Medulla oblongata (tissue), 1 donor: Measurements from ENCODE around the gene DACH1.
"Not testable (repeated sequence)": the region's sequence is repeated elsewhere in the genome, so short reads cannot be mapped to it uniquely, and the experiment has no call there.

Experiments used
- DNase-seq: peaks from one replicate; pipeline ENCODE4 v3.0.0-alpha.2; 2015; ENCODE audit errors: extremely low spot score

Gene DACH1

GRCh38 chr13:71866335-71867130 lies 471 bp downstream of the DACH1 start:
- peak; percentile 4 for DNase-seq

DNA sequence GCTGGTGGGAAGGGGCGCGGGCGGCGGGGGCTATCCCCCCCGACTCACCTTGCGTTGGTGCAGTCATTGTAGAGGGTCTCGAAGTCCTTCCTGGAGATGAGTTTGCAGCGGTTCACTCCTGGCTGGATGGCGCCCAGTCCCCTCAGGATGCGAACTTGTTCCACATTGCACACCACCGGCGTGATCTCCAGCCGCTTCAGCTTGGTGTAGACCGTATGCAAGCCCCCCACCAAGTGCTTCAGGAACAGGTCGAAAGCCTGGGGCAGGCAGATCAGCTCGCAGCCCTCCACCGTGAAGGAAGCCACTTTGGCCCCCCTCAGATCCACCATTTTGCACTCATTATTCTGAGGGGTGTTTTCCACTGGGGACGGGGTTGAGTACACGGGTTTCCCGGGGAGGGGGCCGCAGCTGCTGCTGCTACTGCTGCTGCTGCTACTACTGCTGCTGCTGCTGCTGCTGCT lies 1.1 kb downstream of the DACH1 start:
- DNase-seq, result no peak

DNA sequence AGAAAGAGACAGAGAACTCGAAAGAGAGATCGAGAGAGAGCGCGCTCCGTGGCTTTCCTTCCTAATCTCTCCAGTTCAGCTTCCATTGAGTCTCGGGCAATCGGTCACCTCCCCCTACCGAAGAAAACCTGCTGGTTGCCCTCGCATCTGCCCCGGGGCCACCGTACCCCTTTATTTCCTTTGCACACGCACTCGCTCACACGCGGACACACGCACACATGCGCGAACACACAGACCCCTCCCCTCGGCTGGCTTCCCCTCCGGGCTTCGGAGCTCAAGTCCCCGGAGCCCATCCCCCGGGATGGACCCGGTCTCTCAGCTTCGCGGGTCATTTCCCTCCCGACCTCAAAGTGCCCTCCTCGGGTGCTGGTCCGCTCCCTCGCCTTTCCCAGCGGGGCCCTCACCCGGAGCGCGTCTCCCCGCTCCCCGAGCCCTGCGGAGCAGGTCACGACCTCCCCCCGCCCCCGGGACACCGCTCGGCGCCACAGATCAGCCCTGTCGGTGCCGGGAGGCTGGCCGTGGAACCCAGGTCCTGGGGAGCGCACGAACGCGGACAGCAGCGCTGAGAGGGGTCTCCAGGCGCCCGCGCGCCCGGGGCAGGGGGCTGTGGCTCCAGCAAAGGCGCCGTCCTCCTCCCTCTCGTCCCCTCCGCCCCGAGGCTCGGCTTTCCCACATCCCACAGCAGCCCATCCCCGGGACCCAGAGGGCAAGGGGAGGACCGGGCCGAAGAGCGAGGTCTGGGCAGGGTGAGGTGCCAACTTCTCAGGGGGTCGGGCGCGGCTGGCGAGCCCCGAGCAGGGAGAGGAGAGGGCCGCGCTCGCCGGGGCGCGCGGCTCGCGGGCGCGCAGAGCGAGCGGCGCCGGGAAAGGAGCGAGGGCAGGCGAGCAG lies 1.8 kb downstream of the DACH1 start:
- no peak for DNase-seq

DNA sequence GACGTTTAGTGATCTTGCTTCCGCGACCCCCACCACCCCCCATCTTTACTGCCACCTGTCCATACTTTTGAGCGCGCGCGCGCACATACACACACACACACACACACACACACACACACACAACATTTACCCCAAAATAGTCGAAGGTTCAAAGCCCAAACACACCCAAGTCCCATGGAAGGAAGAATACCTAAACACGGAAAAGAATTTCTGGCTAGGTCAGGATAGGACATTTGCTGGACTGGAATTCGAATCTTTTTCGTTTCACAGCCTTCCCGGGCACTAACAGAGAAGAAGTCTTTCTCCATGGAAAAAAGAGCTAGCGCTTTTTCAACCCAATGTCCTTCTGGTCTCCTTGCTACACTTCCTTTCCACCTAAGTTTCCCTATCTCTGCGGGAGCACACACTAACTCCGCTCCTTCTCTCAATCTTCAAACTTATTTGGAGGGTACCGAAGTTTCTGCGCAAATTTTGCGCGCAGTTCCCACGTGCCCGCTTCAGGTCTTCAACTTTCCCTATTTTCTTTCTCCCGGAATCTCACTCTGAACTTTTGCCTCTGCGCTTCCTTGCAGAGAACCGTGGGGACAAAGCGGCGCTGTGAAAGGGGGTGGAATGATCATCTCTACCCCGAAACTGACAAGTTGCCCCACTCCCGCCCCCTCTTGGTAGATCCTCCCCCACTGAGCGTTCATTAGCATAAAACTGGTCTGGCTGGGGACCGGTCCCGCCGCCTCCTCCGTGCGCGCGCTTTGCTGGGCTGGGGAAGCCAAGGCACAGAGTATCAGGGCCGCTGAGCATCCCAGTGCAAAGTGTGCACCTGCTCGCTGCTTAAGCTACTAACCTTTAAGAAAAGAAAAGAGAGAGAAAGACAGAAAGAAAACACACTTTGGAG lies 2.7 kb downstream of the DACH1 start:
- DNase-seq, result peak; percentile 14

GRCh38 chr13:71863254-71863865 lies 3.6 kb downstream of the DACH1 start:
- DNase-seq, result no peak

- no peak for DNase-seq
These were observed 4.5 kb downstream of the DACH1 start for GRCh38 chr13:71862459-71862943.

DNA sequence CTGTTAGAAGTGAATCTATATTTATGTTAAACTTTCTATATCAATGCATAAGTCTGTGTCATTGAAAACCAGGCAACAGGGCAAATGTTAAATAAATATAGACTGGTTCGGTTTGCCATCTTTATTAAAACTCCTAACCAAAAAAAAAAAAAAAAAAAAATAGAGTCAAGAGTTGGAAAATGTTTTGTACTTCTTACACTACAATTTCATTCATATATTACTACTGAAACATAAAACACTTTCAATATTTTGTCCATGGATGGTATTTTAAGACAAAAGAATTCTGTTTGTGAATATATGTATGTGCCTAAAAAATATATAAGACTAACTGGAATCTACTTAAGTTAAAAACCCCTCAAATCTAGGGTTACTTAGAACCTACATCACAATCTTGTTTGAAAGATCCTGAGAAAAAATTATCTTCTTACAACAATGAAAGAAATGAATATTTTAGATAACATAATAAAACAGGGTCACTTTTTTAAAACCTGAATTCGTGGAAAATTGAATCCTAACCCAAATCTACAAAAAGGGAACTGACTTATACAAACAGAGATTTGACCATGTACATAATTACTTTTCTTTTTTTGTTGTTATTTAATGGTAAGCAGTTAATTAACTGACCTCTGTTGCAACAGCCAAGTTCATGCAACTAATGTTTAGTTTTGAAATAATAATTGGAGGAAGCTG lies 5.1 kb downstream of the DACH1 start:
- no peak for DNase-seq

GRCh38 chr13:71860547-71861138 lies 6.4 kb downstream of the DACH1 start:
- DNase-seq, result no peak

DNA sequence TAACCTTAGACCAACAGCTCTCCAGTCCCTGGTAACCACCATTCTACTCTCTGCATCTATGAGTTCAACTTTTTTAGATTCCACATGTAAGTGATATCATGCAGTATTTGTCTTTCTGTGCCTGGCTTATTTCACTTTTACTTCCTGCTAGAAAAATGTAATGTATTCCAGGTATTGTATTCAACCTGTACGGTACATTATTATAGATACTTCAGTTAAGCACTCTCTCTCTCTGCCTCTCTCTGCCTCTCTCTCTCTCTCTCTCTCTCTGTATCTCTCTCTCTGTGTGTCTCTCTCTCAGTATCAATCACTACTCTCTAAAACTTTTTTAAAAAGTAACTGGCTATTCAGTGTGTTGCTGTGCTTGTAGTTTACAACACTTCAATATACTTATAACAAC lies 8.4 kb downstream of the DACH1 start:
- no peak for DNase-seq

DNA sequence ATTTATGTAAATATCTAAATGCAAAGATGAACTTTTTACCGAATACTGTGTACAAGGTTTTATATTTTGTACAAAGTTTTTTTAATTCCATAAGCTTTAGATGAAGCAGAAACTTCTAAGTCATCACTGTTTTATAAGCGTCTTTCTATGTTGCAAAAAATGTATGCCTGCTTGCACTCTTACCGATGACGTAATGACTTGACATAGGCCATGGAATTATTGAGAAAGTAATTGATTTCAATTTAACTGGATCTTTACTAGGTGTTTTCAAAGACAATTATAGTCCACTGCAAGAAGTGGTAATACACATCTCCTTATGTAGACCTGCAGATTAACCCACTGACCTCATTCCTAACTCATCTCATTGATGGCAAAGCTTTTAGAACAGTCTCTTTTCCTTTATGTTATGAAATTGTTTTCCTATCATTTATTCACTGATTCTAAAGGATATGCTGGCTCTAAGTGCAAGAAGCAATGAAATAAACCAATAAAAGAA lies 10.4 kb downstream of the DACH1 start:
- no peak for DNase-seq

DNA sequence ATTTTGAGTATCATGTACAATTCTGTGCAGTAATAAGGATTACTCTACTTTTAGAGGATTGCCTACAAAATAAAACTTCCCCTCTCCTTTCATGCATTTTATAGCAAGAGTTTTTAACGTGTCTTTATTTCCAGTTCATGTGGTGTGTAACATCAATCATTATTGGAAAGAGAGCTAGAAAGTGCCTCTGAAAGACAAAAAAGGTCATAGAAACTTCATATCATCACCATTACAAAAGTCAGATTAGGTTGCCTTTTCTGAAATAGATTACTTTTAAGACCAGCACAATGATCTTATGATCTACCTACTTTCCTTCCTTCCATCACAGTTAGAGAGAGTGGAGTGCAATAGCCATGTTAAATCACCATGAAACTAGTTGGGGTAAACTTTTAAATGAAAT lies 12.6 kb downstream of the DACH1 start:
- no peak for DNase-seq

GRCh38 chr13:71853725-71854124 lies 13.3 kb downstream of the DACH1 start:
- no peak for DNase-seq

DNA sequence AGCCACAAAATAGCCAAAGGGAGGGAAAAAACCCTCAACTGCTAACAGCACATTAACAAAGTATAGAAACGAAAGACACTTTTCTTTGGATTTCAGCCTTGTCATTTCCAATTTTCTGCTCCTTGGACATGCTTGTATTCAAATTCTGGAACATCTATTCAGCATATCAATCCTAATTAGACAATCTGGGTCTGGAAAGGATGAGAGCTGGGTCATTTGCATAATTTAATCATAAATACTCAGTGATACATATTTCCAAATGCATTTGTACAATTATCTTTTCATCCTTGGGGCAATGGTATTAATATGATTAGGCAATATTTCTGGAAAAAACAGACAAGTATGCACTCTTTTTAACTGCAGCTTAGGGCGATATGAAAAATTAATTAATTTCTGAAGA lies 14.3 kb downstream of the DACH1 start:
- DNase-seq, result no peak

DNA sequence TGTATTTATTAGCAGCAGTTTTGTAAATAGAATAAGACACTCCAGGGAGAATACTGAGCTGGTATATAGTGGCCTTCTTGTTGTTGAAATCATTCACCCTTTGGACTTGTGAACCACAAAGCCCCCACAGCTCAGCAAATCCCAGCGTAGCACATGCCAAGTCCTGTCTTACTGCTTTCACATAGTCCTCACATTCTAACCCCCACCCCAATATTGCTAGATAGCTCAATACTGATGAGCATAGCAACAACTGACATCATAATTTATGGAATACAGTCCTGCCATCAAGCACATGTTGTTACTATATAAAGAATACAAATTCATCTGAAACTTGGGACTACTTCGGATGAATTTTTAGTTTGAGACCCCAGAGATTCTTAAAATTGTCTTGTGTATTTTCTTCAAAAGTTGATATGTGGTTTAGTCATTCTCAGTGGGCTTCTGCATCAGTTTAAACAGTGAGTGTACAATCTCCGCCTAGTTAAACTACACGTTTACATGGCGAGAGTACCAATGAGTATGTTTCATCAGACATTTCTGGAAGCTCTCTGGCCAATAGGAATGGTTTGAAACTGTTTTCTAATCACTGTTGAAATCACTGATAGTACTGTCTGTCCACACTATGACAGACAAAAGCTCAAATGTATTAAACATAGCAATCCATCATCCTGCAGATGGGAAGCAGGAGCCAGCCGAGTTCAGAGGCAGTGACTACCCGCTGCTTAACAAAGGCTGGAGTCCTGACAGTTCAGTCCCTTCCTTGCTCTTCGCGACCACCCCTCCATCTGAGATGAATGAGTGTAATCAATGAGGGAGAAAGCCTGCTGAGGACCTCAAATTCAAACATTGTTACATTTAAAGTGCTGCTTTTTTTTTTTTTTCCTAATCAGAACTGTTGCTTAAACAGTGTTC lies 15.2 kb downstream of the DACH1 start:
- no peak for DNase-seq

GRCh38 chr13:71842003-71842402 lies 25.0 kb downstream of the DACH1 start:
- DNase-seq, result no peak

- DNase-seq, result no peak
These were observed 28.2 kb downstream of the DACH1 start for GRCh38 chr13:71838842-71839241.

DNA sequence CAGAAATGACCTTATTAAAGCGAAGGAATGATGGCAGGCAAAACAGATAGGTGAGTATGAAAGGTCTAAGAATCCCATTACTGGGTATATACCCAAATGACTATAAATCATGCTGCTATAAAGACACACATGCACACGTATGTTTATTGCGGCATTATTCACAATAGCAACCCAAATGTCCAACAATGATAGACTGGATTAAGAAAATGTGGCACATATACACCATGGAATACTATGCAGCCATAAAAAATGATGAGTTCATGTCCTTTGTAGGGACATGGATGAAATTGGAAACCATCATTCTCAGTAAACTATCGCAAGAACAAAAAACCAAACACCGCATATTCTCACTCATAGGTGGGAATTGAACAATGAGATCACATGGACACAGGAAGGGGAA lies 29.4 kb downstream of the DACH1 start:
- DNase-seq, result not testable (repeated sequence)

GRCh38 chr13:71831716-71832115 lies 35.3 kb downstream of the DACH1 start:
- DNase-seq, result no peak

- DNase-seq, result no peak
These were observed 36.3 kb downstream of the DACH1 start for GRCh38 chr13:71830736-71831135.
